NT2/D1 (cell line): Measurements from ENCODE around the gene C19orf67.

ENCODE experiments used
- SUZ12 ChIP-seq: IDR thresholded peaks from 2 replicates; pipeline ENCODE4 v1.6.1; 2011; ENCODE audit not compliant: insufficient read length, insufficient read depth; ENCODE audit errors: extremely low read depth
- ZNF274 ChIP-seq: IDR thresholded peaks from 2 replicates; pipeline ENCODE4 v1.6.1; 2011; ENCODE audit warnings: mild to moderate bottlenecking, low read depth, low read length

DNA sequence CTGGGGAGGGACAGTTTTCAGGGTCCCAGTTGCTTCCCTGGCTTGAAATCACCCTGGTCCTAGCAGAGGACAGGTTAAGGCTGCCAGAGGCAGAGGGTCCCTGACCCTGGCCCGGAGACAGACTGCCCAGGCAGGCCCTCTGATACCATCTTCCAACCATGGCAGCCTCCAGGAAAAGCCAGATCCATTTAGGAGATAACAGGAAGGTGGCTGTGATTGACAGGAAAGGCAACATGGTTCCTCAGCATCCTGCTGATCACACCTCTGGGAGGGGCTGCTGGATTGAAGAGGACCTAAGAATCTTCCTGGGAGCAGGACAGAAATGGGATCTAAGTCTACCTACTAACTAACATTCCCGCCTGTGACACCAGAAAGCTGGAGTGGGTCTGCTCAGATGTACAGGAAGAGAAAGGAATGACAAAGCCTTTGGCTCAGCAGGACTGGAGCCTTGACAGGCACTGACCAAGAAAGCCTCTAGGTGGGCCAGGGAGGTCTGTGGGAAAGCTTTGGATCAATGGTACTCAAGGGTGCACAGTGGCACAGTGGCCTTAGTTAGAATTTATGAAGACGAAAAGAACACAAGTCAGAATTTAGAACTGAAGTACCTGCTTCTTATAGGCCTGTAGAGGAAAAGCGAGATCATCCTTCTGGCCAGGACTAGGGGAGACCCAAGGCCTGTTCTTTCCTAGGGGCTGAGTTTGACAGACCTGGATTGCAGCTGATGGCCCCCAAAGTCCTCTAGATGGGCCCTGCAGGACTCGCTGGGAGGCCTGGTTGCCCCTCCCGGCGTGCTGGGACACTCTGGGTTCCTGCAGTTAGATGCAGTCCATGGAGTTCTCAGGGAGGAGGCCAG is 34.3 kb upstream of the C19orf67 start:
- TF ChIP-seq SUZ12 (no peak), ZNF274 (no peak)
